Left ventricle myocardium inferior (tissue), 1 donor: Measurements from ENCODE around the gene EXTL1. TPM values are rescaled to one million over a fixed set of nuclear protein-coding genes. Genes with fewer than 3 reads are reported as not detected.

Experiments used
- DNase-seq: peaks from one replicate; pipeline ENCODE4 v3.0.0-alpha.2; 2020
- H3K27ac ChIP-seq: fragments of 200-600 bp; replicated peaks from 2 replicates; pipeline ENCODE4 v1.8.0; 2021
- H3K27me3 ChIP-seq: fragments of 200-600 bp; 2 replicates; pipeline ENCODE4 v1.8.0; 2021; ENCODE audit warnings: low read depth
- H3K36me3 ChIP-seq: fragments of 200-600 bp; 2 replicates; pipeline ENCODE4 v1.8.0; 2021
- H3K4me1 ChIP-seq: fragments of 200-600 bp; 2 replicates; pipeline ENCODE4 v1.8.0; 2021
- H3K4me3 ChIP-seq: fragments of 200-600 bp; 2 replicates; pipeline ENCODE4 v1.8.0; 2021; ENCODE audit warnings: mild to moderate bottlenecking, moderate library complexity
- H3K9me3 ChIP-seq: fragments of 200-600 bp; replicated peaks from 2 replicates; pipeline ENCODE4 v1.8.0; 2021
- CTCF ChIP-seq: fragments of 200-600 bp; IDR thresholded peaks from 2 replicates; pipeline ENCODE4 v1.8.0; 2021; ENCODE audit warnings: antibody characterized with exemption, mild to moderate bottlenecking, borderline replicate concordance
- intact Hi-C: fragments of 100-400 bp; cut with micrococcal nuclease; formaldehyde crosslinking; loops from one replicate; pipeline ENCODE4 v1.11.0; 2022
- total RNA-seq: library from RNA; stranded (reverse); fragmentation: NEBNext Ultra II Directional; extraction: Animal tissue kit (Norgen Biotek cat#: 25700); gene quantifications from one replicate; pipeline ENCODE4 v1.2.1, GENCODE V29; 2021
- donor health status: DM: no; HTN: yes; CAD: no; lungs with severe emphysema.

EXTL1 gene
- total RNA-seq, 1 donor from 2014 or later, result 11.3 TPM

GRCh38 chr1:25990251-25990650 is 31.3 kb upstream of the EXTL1 start:
- Histone ChIP-seq H3K9me3 (no peaks in the 10 kb centered on the region), H3K36me3 (peaks cover 32% of the 10 kb centered on the region), H3K27ac (no peak overlapping the region), H3K4me1 (peaks cover 38% of the 10 kb centered on the region), H3K27me3 (no peaks in the 10 kb centered on the region), H3K4me3 (no peak overlapping the region)
- no peak for TF ChIP-seq CTCF
- no peak for DNase-seq
- intact Hi-C loops, result no loop called here

DNA sequence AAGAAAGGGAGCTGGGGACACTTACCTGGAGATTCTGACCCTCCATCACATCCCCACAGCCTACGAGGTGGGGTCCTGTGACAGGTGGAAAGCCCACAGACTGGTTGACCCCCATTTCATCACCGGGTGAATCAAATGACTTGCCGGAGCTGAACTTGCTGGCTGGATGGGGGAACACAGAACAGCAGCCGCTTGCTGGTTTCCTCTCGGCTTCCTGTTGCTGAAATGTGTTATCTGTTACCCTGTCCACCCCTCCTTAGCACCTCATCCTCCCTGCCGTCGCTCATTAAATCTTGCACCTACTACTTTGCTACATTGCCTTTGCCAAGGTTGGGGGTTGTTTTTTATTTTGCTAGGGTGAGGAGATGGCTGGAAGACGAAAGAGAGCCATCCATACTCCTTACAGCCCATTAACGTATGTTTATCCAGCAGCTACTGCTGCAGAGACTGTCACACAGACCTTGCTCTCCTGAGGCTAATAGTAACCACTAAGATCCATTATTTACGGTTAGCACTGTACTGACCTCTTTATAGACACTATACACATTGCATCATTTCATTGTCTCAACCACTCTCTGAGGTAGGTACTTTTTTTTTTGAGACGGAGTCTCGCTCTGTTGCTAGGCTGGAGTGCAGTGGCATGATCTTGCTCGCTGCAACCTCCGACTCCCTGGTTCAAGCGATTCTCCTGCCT is 30.7 kb upstream of the EXTL1 start:
- Histone ChIP-seq H3K9me3 (no peaks in the 10 kb centered on the region), H3K27me3 (no peaks in the 10 kb centered on the region), H3K4me1 (peaks cover 38% of the 10 kb centered on the region), H3K27ac (no peak overlapping the region), H3K4me3 (no peak overlapping the region), H3K36me3 (peaks cover 27% of the 10 kb centered on the region)
- DNase-seq, result no peak
- intact Hi-C loops, result no loop called here
- TF ChIP-seq CTCF, result no peak

- Histone ChIP-seq H3K9me3 (no peaks in the 10 kb centered on the region), H3K27ac (no peak overlapping the region), H3K36me3 (peaks cover 20% of the 10 kb centered on the region), H3K4me3 (no peak overlapping the region), H3K4me1 (peaks cover 44% of the 10 kb centered on the region), H3K27me3 (no peaks in the 10 kb centered on the region)
- intact Hi-C loops, result no loop called here
- TF ChIP-seq CTCF, result no peak
- DNase-seq, result no peak
These were observed 29.5 kb upstream of the EXTL1 start for GRCh38 chr1:25991937-25992688.

GRCh38 chr1:25992689-25993171 is 28.8 kb upstream of the EXTL1 start:
- Histone ChIP-seq H3K4me3 (no peak overlapping the region), H3K36me3 (peaks cover 14% of the 10 kb centered on the region), H3K27me3 (no peaks in the 10 kb centered on the region), H3K27ac (no peak overlapping the region), H3K4me1 (peaks cover 44% of the 10 kb centered on the region), H3K9me3 (no peaks in the 10 kb centered on the region)
- intact Hi-C loops, result no loop called here
- no peak for TF ChIP-seq CTCF
- no peak for DNase-seq

GRCh38 chr1:25993197-25993951 is 28.2 kb upstream of the EXTL1 start:
- H3K4me3 ChIP-seq, result no peak overlapping the region
- H3K36me3 ChIP-seq, result peaks cover 8% of the 10 kb centered on the region
- intact Hi-C loops, result no loop called here
- no peaks in the 10 kb centered on the region for H3K9me3 ChIP-seq
- H3K27ac ChIP-seq, result no peak overlapping the region
- TF ChIP-seq CTCF, result no peak
- no peak for DNase-seq
- H3K4me1 ChIP-seq, result peaks cover 40% of the 10 kb centered on the region
- no peaks in the 10 kb centered on the region for H3K27me3 ChIP-seq
